Hepatocyte (in vitro differentiated cells): ENCODE measurements around the gene TTLL7. TPM values are rescaled to one million over a fixed set of nuclear protein-coding genes. Genes with fewer than 3 reads are reported as not detected.
"Not testable (repeated sequence)": the region's sequence is repeated elsewhere in the genome, so short reads cannot be mapped to it uniquely, and the experiment has no call there.

Experiments
- DNase-seq: peaks from one replicate; pipeline ENCODE4 v3.0.0-alpha.2; 2016; ENCODE audit warnings: low spot score
- H2AFZ ChIP-seq: fragments of 200-600 bp; sonication (generic); 2 replicates; pipeline ENCODE4 v1.6.0; 2016; ENCODE audit warnings: antibody characterized with exemption, mild to moderate bottlenecking
- H3K27ac ChIP-seq: fragments of 200-600 bp; sonication (generic); 2 replicates; pipeline ENCODE4 v1.5.1; 2016; ENCODE audit warnings: mild to moderate bottlenecking
- H3K27me3 ChIP-seq: fragments of 200-600 bp; sonication (generic); 2 replicates; pipeline ENCODE4 v1.6.1; 2016
- H3K36me3 ChIP-seq: fragments of 200-600 bp; sonication (generic); replicated peaks from 2 replicates; pipeline ENCODE4 v1.5.1; 2016; ENCODE audit warnings: low read depth; ENCODE audit not compliant: insufficient read depth
- H3K4me1 ChIP-seq: fragments of 200-600 bp; sonication (generic); 2 replicates; pipeline ENCODE4 v1.5.1; 2016; ENCODE audit warnings: mild to moderate bottlenecking, moderate library complexity; ENCODE audit not compliant: insufficient read depth
- H3K4me2 ChIP-seq: fragments of 200-600 bp; sonication (generic); 2 replicates; pipeline ENCODE4 v1.6.0; 2016
- H3K4me3 ChIP-seq: fragments of 200-600 bp; sonication (generic); 2 replicates; pipeline ENCODE4 v1.5.1; 2016; ENCODE audit warnings: mild to moderate bottlenecking
- H3K79me2 ChIP-seq: fragments of 200-600 bp; sonication (generic); 2 replicates; pipeline ENCODE4 v1.6.0; 2017; ENCODE audit warnings: mild to moderate bottlenecking
- H3K9me2 ChIP-seq: fragments of 200-600 bp; sonication (generic); replicated peaks from 2 replicates; pipeline ENCODE4 v1.6.0; 2017; ENCODE audit warnings: mild to moderate bottlenecking; ENCODE audit not compliant: insufficient read depth
- H3K9me3 ChIP-seq: fragments of 200-600 bp; sonication (generic); 2 replicates; pipeline ENCODE4 v1.5.1; 2016; ENCODE audit warnings: low read depth, mild to moderate bottlenecking
- H4K20me1 ChIP-seq: fragments of 200-600 bp; sonication (generic); 2 replicates; pipeline ENCODE4 v1.6.0; 2016; ENCODE audit warnings: mild to moderate bottlenecking; ENCODE audit not compliant: insufficient read depth, poor library complexity, severe bottlenecking
- EZH2 ChIP-seq: fragments of 200-600 bp; sonication (generic); IDR thresholded peaks from 2 replicates; pipeline ENCODE4 v1.6.1; 2016; ENCODE audit warnings: antibody characterized with exemption, mild to moderate bottlenecking, borderline replicate concordance
- EZH2phosphoT487 ChIP-seq: fragments of 200-600 bp; sonication (generic); IDR thresholded peaks from one replicate; pipeline ENCODE4 v1.6.1; 2018; ENCODE audit warnings: antibody characterized with exemption, mild to moderate bottlenecking, low read depth, moderate library complexity; ENCODE audit not compliant: unreplicated experiment, severe bottlenecking
- WGBS: methylation state at CpG from one replicate; pipeline ENCODE4 v1.1.6; 2016; ENCODE audit warnings: low lambda C conversion rate; ENCODE audit errors: missing lambda C conversion rate; 5-methylcytosine and 5-hydroxymethylcytosine counted together
- polyA plus RNA-seq: library from polyadenylated mRNA; unstranded; fragments of >200 nt; fragmentation: Nextera tagmentation; extraction: Ambion mirVana; gene quantifications from 2 replicates; pipeline ENCODE4 v1.2.1, GENCODE V29; 2016
- total RNA-seq: library from RNA; depleted of rRNA; stranded (reverse); fragments of >200 nt; gene quantifications from 2 replicates; pipeline ENCODE4 v1.2.3, GENCODE V29; 2014
- TF ChIP-seq, protein P1 (sequence below): fragments of 200-600 bp; sonication (generic); IDR thresholded peaks from 2 replicates; pipeline ENCODE4 v1.5.1; 2016; ENCODE audit warnings: antibody characterized with exemption, mild to moderate bottlenecking; ENCODE audit not compliant: poor library complexity

The TTLL7 gene
- total and polyA plus RNA-seq, 2 experiments from 2014 or later, result 1.9 to 3.5 TPM

DNA sequence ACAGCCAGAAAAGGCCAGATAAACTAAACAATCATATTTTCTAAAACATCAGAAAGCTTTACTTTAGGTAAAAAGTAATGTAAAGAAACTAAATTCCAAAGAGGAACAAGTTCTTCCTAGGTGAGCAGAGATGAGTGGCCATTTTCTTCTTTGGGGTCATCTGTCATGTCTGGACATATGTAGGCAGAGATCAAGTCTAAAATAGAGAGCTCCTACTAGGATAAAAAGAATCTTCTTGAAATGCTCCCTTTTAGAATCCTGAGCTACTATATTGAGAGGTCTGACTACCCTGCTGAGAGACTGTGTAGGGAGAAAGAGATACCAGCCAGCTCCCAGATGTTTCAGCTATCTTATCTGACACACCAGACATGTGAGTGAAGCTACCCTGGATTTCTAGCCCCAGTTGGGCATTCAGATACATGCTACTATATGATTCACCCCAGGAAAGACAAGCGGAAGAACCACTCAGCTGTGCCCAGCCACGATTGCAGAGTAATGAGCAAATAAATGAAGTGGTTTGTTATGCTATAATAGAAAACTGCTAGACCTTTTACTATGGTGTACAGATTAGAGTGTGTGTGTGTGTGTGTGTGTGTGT is 80.1 kb downstream of the TTLL7 start:
- WGBS, result 68% methylated on average over 2 of the region's 2 CpGs

DNA sequence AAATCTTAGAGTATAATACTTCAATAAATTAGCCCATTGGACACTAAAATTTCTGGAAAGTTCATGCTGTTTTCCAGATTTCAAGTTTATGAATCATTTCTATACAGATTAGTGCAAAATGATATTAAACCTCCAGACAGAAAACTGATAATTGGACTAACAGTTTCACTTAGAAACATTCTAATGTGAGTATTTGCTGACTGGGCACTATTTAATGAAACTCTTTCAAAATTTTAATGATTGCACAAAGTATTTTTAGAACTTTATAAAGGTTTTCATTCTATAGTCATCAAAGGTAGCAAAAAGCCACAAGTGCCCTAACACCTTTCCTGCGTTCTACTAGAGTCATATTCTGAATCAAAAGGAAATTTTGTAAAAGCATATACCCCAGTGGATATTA is 81.0 kb downstream of the TTLL7 start:
- Histone ChIP-seq H4K20me1 (no peaks in the 10 kb centered on the region), H3K4me2 (no peak overlapping the region), H3K27me3 (no peaks in the 10 kb centered on the region), H3K9me2 (no peaks in the 10 kb centered on the region), H3K36me3 (no peaks in the 10 kb centered on the region), H3K4me1 (no peaks in the 10 kb centered on the region), H2AFZ (no peak overlapping the region), H3K27ac (no peak overlapping the region), H3K9me3 (no peaks in the 10 kb centered on the region), H3K79me2 (no peaks in the 10 kb centered on the region), H3K4me3 (no peak overlapping the region)
- TF ChIP-seq, protein P1, sequence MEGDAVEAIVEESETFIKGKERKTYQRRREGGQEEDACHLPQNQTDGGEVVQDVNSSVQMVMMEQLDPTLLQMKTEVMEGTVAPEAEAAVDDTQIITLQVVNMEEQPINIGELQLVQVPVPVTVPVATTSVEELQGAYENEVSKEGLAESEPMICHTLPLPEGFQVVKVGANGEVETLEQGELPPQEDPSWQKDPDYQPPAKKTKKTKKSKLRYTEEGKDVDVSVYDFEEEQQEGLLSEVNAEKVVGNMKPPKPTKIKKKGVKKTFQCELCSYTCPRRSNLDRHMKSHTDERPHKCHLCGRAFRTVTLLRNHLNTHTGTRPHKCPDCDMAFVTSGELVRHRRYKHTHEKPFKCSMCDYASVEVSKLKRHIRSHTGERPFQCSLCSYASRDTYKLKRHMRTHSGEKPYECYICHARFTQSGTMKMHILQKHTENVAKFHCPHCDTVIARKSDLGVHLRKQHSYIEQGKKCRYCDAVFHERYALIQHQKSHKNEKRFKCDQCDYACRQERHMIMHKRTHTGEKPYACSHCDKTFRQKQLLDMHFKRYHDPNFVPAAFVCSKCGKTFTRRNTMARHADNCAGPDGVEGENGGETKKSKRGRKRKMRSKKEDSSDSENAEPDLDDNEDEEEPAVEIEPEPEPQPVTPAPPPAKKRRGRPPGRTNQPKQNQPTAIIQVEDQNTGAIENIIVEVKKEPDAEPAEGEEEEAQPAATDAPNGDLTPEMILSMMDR, result no peak
- TF ChIP-seq EZH2 (no peak), EZH2phosphoT487 (no peak)
- DNase-seq, result no peak
- 100% methylated on average over 1 of the region's 1 CpG for WGBS

More for the DNA sequence above, 80.1 kb downstream of the TTLL7 start:
- Histone ChIP-seq H3K9me2 (no peaks in the 10 kb centered on the region), H3K4me2 (no peak overlapping the region), H2AFZ (no peak overlapping the region), H3K36me3 (no peaks in the 10 kb centered on the region), H3K4me3 (no peak overlapping the region), H3K4me1 (no peaks in the 10 kb centered on the region), H3K27ac (no peak overlapping the region), H3K27me3 (no peaks in the 10 kb centered on the region), H3K79me2 (no peaks in the 10 kb centered on the region), H3K9me3 (no peaks in the 10 kb centered on the region), H4K20me1 (no peaks in the 10 kb centered on the region)
- TF ChIP-seq, protein P1, result no peak
- TF ChIP-seq EZH2, result no peak
- TF ChIP-seq EZH2phosphoT487, result no peak
- DNase-seq, result no peak

DNA sequence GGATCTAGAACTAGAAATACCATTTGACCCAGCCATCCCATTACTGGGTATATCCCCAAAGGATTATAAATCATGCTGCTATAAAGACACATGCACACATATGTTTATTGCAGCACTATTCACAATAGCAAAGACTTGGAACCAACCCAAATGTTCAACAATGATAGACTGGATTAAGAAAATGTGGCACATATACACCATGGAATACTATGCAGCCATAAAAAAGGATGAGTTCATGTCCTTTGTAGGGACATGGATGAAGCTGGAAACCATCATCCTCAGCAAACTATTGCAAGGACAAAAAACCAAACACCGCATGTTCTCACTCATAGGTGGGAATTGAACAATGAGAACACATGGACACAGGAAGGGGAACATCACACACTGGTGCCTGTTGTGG is 82.8 kb downstream of the TTLL7 start:
- H3K27ac ChIP-seq, H3K9me2 ChIP-seq, H3K4me2 ChIP-seq, H3K4me1 ChIP-seq, H3K36me3 ChIP-seq, H2AFZ ChIP-seq, H3K27me3 ChIP-seq, DNase-seq, H3K9me3 ChIP-seq, H4K20me1 ChIP-seq, H3K4me3 ChIP-seq, H3K79me2 ChIP-seq: not testable (repeated sequence)
- 100% methylated on average over 1 of the region's 1 CpG for WGBS

DNA sequence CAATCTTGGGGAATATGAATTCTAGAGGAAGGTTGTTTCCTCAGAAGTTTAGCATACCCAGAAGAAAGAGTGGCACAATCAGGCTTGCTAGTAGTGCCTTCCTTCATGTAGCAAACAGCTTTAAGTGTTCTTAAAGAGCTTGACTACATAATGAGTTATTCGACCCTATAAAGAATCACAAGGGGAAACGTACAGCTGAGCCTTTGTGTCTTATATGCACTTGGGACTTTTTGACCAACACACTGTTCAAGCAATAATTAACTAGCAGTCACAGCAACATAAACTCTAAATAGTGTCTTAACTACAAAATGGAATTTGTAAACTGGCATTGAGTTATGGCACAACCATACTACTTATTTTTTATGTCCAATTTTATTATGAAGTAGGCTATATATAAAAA is 86.1 kb downstream of the TTLL7 start:
- Histone ChIP-seq H3K4me2 (no peak overlapping the region), H3K27me3 (no peaks in the 10 kb centered on the region), H2AFZ (no peak overlapping the region), H4K20me1 (no peaks in the 10 kb centered on the region), H3K9me2 (no peaks in the 10 kb centered on the region), H3K79me2 (no peaks in the 10 kb centered on the region), H3K9me3 (no peaks in the 10 kb centered on the region), H3K27ac (no peak overlapping the region), H3K4me1 (no peaks in the 10 kb centered on the region), H3K4me3 (no peak overlapping the region), H3K36me3 (no peaks in the 10 kb centered on the region)
- no peak for DNase-seq
- 59% methylated on average over 2 of the region's 2 CpGs for WGBS
- TF ChIP-seq, protein P1, result no peak
- no peak for TF ChIP-seq EZH2phosphoT487
- no peak for TF ChIP-seq EZH2
